HFFc6 (cell line): ENCODE data around the gene CFAP100. TPM values are rescaled to one million over a fixed set of nuclear protein-coding genes. Genes with fewer than 3 reads are reported as not detected.
A peak's percentile ranks its signal among the peaks of the same experiment; 100 is the strongest.

Experiments used
- DNase-seq: peaks from one replicate; pipeline ENCODE4 v3.0.0-alpha.2; 2018
- H3K27ac Mint-ChIP-seq: 2 replicates; pipeline ENCODE4 v1.8.0; 2020; ENCODE audit warnings: mild to moderate bottlenecking, mixed read lengths
- H3K27me3 Mint-ChIP-seq: 2 replicates; pipeline ENCODE4 v1.8.0; 2021; ENCODE audit warnings: mild to moderate bottlenecking, moderate library complexity, mixed read lengths; ENCODE audit not compliant: insufficient read depth
- H3K36me3 Mint-ChIP-seq: 2 replicates; pipeline ENCODE4 v1.8.0; 2021; ENCODE audit warnings: low read depth, mixed read lengths
- H3K4me1 Mint-ChIP-seq: 2 replicates; pipeline ENCODE4 v1.8.0; 2020; ENCODE audit warnings: low read depth, mixed read lengths
- H3K4me3 Mint-ChIP-seq: 2 replicates; pipeline ENCODE4 v1.8.0; 2020; ENCODE audit warnings: mild to moderate bottlenecking, moderate library complexity, mixed read lengths
- H3K9me3 Mint-ChIP-seq: 2 replicates; pipeline ENCODE4 v1.8.0; 2020; ENCODE audit warnings: mild to moderate bottlenecking, mixed read lengths
- CTCF ChIP-seq: fragments of 200-600 bp; sonication (generic); IDR thresholded peaks from 2 replicates; pipeline ENCODE4 v1.5.0; 2021; ENCODE audit warnings: antibody characterized with exemption, mild to moderate bottlenecking
- total RNA-seq, 6 experiments: library from RNA; stranded (reverse); fragmentation: NEBNext Ultra II Directional; extraction: Animal tissue kit (Norgen Biotek cat#: 25700); gene quantifications; 2 replicates in 1 of 6; 3 replicates in 5 of 6; pipeline ENCODE4 v1.2.3, GENCODE V29; 2021

Gene CFAP100
- total RNA-seq, 6 experiments from 2014 or later, result not detected

GRCh38 chr3:126355777-126356372 lies 38.8 kb upstream of the CFAP100 start:
- Mint-ChIP-seq H3K4me3 (peak overlapping the region; percentile 85), H3K4me1 (peaks cover 16% of the 10 kb centered on the region), H3K36me3 (no peaks in the 10 kb centered on the region), H3K9me3 (no peaks in the 10 kb centered on the region), H3K27ac (peak overlapping the region; percentile 51; the same call in 1 of the 2 replicates), H3K27me3 (peaks cover 22% of the 10 kb centered on the region)
- TF ChIP-seq CTCF, result no peak
- peak; percentile 43 for DNase-seq

DNA sequence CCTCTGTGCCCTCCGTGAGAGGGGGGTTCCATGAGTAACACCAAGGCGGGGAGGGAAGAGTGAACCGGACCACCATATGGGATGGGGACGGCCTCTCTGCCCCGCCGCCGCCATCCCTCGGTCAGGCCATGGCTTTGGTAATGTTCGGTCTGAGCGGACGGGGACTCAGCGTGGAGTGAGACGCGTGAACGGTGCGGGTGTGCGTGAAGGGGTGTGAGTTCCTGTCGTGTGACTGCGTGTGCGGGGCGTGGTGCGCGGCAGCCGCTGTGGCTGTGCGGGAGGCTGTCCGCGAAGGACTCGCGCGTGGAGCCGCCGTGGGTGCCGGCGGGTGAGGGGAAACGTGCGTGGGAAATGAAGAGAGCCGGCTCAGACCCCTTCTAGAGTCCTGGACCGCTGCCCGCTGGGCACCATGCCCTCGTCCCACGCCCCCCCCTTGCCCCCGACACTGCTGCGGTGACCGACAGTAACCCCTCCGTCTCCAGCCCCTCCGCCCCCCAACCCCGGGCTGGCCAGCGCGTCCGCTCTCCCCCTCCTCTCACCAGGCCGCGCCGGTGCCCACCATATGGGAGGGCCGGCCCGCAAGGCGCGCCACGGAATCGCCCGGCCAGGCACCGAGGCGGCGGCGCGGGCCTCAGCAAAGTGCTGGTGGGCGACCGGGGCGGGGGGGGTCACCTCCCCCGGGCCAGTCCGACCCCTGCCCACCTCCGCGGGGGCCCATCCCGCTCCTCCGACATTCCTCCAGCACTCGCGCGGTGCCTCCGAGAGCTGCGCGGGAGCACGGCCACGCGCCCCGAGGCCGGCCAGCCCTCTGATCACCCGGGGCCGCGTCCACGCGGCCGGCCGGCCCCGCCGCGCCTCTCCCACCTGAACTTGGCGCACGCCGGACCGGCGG lies 38.1 kb upstream of the CFAP100 start:
- no peak for DNase-seq
- Mint-ChIP-seq H3K27ac (peak overlapping the region; percentile 51; the same call in 1 of the 2 replicates), H3K27me3 (peaks cover 27% of the 10 kb centered on the region), H3K4me3 (peak overlapping the region; percentile 85), H3K9me3 (no peaks in the 10 kb centered on the region), H3K4me1 (peaks cover 16% of the 10 kb centered on the region), H3K36me3 (no peaks in the 10 kb centered on the region)
- TF ChIP-seq CTCF, result no peak

GRCh38 chr3:126357295-126358037 lies 37.2 kb upstream of the CFAP100 start, which contains the start of gene KLF15:
TSS of gene KLF15 (minus strand) at chr3:126357408. CDS start at chr3:126352922, 4,486 bp downstream.
- Mint-ChIP-seq H3K4me1 (peaks cover 16% of the 10 kb centered on the region), H3K27ac (peak within 1 kb of the TSS; percentile 51; the same call in 1 of the 2 replicates), H3K36me3 (no peaks in the 10 kb centered on the region), H3K9me3 (no peaks in the 10 kb centered on the region), H3K4me3 (peak within 1 kb of the TSS; percentile 85), H3K27me3 (peaks cover 33% of the 10 kb centered on the region)
- peak; percentile 68 for DNase-seq
- TF ChIP-seq CTCF, result no peak

- peaks cover 12% of the 10 kb centered on the region for H3K4me1 Mint-ChIP-seq
- peak overlapping the region; percentile 85 for H3K4me3 Mint-ChIP-seq
- H3K27me3 Mint-ChIP-seq, result peaks cover 33% of the 10 kb centered on the region
- no peaks in the 10 kb centered on the region for H3K9me3 Mint-ChIP-seq
- no peak for DNase-seq
- H3K36me3 Mint-ChIP-seq, result no peaks in the 10 kb centered on the region
- no peak for TF ChIP-seq CTCF
- no peak overlapping the region for H3K27ac Mint-ChIP-seq
These were observed 36.5 kb upstream of the CFAP100 start for GRCh38 chr3:126358038-126358815.

GRCh38 chr3:126358816-126359181 lies 35.9 kb upstream of the CFAP100 start:
- no peak for TF ChIP-seq CTCF
- Mint-ChIP-seq H3K4me1 (peaks cover 12% of the 10 kb centered on the region), H3K36me3 (no peaks in the 10 kb centered on the region), H3K9me3 (no peaks in the 10 kb centered on the region), H3K27ac (no peak overlapping the region), H3K27me3 (peaks cover 33% of the 10 kb centered on the region), H3K4me3 (no peak overlapping the region)
- DNase-seq, result no peak
